ENCODE measurements around the gene ASIC5.

ASIC5 gene, protein sequence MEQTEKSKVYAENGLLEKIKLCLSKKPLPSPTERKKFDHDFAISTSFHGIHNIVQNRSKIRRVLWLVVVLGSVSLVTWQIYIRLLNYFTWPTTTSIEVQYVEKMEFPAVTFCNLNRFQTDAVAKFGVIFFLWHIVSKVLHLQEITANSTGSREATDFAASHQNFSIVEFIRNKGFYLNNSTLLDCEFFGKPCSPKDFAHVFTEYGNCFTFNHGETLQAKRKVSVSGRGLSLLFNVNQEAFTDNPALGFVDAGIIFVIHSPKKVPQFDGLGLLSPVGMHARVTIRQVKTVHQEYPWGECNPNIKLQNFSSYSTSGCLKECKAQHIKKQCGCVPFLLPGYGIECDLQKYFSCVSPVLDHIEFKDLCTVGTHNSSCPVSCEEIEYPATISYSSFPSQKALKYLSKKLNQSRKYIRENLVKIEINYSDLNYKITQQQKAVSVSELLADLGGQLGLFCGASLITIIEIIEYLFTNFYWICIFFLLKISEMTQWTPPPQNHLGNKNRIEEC

DNA sequence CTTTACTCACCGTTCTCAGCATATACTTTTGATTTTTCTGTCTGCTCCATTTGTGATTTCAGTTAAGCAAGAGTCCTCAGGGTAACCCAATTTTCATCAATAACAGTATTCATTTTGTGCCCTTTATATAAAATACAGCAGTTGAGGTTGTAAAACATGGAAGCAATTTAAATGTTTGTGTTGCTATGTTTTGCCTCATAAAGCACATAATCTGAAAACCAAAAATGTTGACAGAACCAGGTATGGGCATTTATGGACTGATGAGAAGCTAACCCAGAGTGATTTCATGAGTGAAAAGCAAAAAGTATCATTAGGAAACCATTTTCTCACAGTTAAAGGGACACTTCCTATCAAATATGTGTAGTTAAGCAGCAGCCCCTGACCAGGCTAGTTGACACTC, at the start of gene ASIC5:
Gene ASIC5 (minus strand): TSS at position 101 of the 400 bp plus-strand sequence. CDS start 51 bp downstream, at position 50.
- Histone ChIP-seq H3K9ac (ENCODE audit: low read depth, low read length) (no peak within 1 kb of the TSS), H3K4me1 (ENCODE audit: control insufficient read depth, insufficient read depth, low read length) (no peaks in the 10 kb centered on the region), H3K4me3 (ENCODE audit: low read depth, low read length) (no peak within 1 kb of the TSS), H3K27me3 (ENCODE audit: control insufficient read depth, insufficient read depth, low read length) (no peaks in the 10 kb centered on the region), H3K27ac (ENCODE audit: low read depth, low read length) (no peak within 1 kb of the TSS), H3K9me3 (ENCODE audit: control insufficient read depth, insufficient read depth, low read length) (peaks cover 13% of the 10 kb centered on the region), H3K36me3 (ENCODE audit: control insufficient read depth, insufficient read depth, low read length) (no peaks in the 10 kb centered on the region)

DNA sequence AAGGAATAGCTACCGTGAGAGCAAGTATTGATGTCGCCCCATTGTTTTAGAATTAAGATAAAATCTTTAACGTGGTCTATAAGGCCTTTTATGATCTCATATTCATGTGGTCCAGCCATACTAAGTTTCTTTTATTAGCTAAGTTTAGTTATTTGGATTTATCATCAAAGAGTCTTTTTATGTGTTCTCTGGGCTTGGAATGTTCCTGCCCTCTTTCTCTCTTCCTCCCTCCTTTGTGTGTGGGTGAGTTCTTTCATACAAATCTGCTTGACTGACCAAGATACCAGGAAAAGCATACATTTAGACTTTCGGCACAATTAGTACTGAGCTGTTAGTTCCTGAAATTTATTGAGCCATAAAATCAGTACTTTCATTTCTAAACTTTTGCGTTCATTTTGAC, 48.7 kb upstream of the ASIC5 start:
- no peaks in the 10 kb centered on the region for H3K36me3 ChIP-seq (ENCODE audit: control insufficient read depth, insufficient read depth, low read length)
- H3K9me3 ChIP-seq (ENCODE audit: control insufficient read depth, insufficient read depth, low read length), result no peaks in the 10 kb centered on the region
- H3K4me1 ChIP-seq (ENCODE audit: control insufficient read depth, insufficient read depth, low read length), result no peaks in the 10 kb centered on the region
- no peak overlapping the region for H3K4me3 ChIP-seq (ENCODE audit: low read depth, low read length)
- H3K27me3 ChIP-seq (ENCODE audit: control insufficient read depth, insufficient read depth, low read length), result no peaks in the 10 kb centered on the region
- no peak overlapping the region for H3K27ac ChIP-seq (ENCODE audit: low read depth, low read length)
- no peak overlapping the region for H3K9ac ChIP-seq (ENCODE audit: low read depth, low read length)

DNA sequence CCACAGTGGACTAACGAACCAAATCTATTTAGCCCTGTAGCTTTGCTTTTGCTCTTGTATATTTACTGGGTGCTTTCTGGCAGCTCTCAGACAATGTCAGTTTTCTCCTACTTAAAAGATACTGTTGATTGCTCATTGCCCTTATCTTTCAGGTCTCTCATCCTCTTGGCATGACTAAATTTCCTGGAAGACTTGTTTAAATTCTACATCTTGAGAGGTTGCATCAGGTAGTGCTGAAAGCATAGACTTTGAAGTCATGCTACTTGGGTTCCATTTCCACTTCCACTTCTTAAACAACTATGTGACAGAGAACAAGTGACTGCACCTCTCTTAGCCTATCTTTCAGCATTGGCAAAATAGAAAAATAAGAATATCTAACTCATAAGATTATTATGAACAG, 45.8 kb upstream of the ASIC5 start:
- Histone ChIP-seq H3K4me3 (ENCODE audit: low read depth, low read length) (no peak overlapping the region), H3K4me1 (ENCODE audit: control insufficient read depth, insufficient read depth, low read length) (no peaks in the 10 kb centered on the region), H3K27me3 (ENCODE audit: control insufficient read depth, insufficient read depth, low read length) (no peaks in the 10 kb centered on the region), H3K9ac (ENCODE audit: low read depth, low read length) (no peak overlapping the region), H3K9me3 (ENCODE audit: control insufficient read depth, insufficient read depth, low read length) (no peaks in the 10 kb centered on the region), H3K27ac (ENCODE audit: low read depth, low read length) (no peak overlapping the region), H3K36me3 (ENCODE audit: control insufficient read depth, insufficient read depth, low read length) (no peaks in the 10 kb centered on the region)

DNA sequence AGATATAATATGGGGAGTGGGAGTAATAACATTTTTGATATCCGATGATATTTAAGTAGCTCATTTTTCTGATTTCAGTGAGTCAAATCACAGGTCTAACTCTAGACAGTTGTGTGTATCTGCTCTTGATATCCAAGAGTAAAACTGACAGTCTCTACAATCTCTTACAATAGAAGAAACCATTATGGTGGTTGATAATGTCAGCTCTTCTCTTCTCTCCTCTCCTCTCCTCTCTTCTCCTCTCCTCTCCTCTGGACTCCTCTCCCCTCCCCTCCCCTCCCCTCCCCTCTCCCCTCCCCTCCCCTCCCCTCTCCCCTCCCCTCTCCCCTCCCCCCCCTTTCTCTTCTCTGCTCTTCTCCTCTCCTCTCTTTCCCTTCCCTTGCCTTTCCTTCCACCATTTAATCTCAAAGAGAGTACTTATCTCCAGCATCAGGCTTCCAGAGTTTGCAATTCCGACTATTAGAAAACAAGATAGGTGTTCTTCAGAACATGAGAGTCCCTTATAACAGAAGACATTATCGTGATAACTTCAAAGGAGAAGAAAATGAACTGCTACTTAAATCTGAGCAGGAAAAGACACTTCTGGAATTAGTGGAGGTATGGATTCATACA, 43.6 kb upstream of the ASIC5 start:
- Histone ChIP-seq H3K4me1 (ENCODE audit: control insufficient read depth, insufficient read depth, low read length) (0 out of 2 replicates have a peak, but pooled peaks cover under 1% of the 10 kb centered on the region), H3K27me3 (ENCODE audit: control insufficient read depth, insufficient read depth, low read length) (no peaks in the 10 kb centered on the region), H3K9ac (ENCODE audit: low read depth, low read length) (no peak overlapping the region), H3K27ac (ENCODE audit: low read depth, low read length) (no peak overlapping the region), H3K36me3 (ENCODE audit: control insufficient read depth, insufficient read depth, low read length) (no peaks in the 10 kb centered on the region), H3K9me3 (ENCODE audit: control insufficient read depth, insufficient read depth, low read length) (no peaks in the 10 kb centered on the region), H3K4me3 (ENCODE audit: low read depth, low read length) (no peak overlapping the region)

DNA sequence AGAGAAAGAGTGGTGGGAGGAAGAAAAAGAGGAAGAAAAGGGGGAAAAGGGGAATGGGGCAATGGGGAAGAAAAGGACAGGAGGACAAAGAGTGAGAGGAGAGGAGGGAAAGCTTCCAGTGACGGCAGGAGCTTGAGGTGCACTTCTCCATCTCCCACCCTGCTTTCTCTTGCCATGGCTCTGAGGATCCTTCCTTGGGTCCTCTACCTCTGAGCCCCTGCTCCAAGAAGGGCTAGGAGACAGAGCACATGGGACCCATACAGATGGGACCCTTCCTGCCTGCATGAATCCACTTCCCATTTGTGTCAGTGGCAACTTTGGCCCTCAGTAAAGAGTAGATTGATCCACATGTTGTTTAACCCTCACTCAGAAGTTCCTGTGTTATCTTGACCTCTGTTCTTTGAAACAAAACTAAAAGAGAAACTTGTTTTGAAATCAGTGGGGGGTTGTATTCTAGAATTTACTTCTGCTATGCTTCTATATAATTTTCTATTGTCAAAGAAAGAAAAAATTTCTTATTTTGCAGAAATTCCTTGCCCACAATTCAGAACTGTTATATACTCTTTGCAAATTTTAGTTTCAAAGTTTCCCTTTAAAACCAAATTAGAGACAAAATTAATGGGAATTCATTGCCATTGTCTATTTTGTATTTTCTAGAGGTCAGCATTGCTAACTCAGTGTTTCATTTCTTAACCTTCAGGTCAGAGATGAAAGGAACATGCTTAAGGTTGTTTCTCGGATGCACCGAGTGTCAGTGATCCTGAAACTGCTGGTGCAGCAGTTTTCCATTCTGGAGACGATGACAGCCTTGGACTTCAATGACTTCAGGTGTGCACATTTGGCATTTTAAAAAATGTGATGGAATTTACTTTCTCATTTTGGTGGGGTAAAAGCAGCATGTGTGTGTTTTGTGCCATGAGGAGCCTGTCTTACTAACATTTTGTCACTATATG, 42.4 kb upstream of the ASIC5 start:
- H3K9me3 ChIP-seq (ENCODE audit: control insufficient read depth, insufficient read depth, low read length), result no peaks in the 10 kb centered on the region
- H3K4me3 ChIP-seq (ENCODE audit: low read depth, low read length), result no peak overlapping the region
- H3K27ac ChIP-seq (ENCODE audit: low read depth, low read length), result no peak overlapping the region
- no peak overlapping the region for H3K9ac ChIP-seq (ENCODE audit: low read depth, low read length)
- peaks cover 9% of the 10 kb centered on the region; the same call in 1 of the 2 replicates for H3K4me1 ChIP-seq (ENCODE audit: control insufficient read depth, insufficient read depth, low read length)
- no peaks in the 10 kb centered on the region for H3K27me3 ChIP-seq (ENCODE audit: control insufficient read depth, insufficient read depth, low read length)
- no peaks in the 10 kb centered on the region for H3K36me3 ChIP-seq (ENCODE audit: control insufficient read depth, insufficient read depth, low read length)

DNA sequence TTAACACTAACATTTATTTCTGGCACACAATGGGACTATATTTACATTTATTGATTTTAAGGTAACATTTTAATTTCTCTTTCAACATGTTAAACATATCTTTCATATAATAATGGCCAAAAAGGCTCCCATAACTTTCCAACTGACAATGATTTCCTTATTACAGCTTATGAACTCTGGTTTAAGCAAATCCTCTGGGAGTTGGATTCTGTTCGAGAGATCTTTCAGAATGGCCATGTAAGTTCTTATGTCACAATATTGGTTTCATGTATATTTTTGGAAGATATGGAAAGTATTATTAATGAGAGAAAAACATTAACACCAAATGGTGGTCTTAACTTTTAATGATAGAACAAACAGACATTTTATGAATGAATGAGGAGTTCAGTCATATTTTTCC, 41.5 kb upstream of the ASIC5 start:
- Histone ChIP-seq H3K4me1 (ENCODE audit: control insufficient read depth, insufficient read depth, low read length) (peaks cover 9% of the 10 kb centered on the region; the same call in 1 of the 2 replicates), H3K9me3 (ENCODE audit: control insufficient read depth, insufficient read depth, low read length) (no peaks in the 10 kb centered on the region), H3K36me3 (ENCODE audit: control insufficient read depth, insufficient read depth, low read length) (no peaks in the 10 kb centered on the region), H3K27me3 (ENCODE audit: control insufficient read depth, insufficient read depth, low read length) (no peaks in the 10 kb centered on the region), H3K9ac (ENCODE audit: low read depth, low read length) (no peak overlapping the region), H3K27ac (ENCODE audit: low read depth, low read length) (no peak overlapping the region), H3K4me3 (ENCODE audit: low read depth, low read length) (no peak overlapping the region)

DNA sequence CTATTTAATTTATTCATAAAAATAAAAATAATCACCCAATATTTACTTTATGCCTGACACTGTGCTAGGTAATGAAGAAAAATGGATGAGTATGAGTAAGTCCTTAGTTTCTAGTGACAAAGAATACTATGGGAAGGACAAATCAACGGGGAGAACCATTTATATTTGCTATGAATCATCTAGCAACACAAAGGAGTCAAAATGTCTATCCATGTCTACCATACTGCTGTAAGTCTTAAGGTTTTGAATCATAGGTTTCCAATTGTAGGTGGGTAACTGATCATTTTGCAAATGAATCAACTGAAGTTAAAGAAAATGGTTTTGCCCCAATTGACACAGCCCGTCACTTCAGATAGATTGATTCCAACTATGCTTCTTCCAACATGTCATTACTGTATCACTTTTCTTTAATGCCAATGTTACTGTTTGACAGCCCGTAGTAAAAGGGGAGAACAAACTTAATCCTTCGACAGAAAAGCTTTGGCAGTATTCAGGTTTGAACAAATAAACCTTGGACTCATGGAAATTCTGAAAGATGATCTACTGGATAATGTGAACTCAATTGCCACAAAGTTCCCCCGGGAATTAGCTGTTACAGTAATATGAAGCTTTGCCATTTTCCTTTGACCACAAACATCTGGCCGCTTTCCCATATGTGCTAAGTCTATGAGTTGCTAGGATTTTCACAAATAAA, 40.6 kb upstream of the ASIC5 start:
- no peaks in the 10 kb centered on the region for H3K36me3 ChIP-seq (ENCODE audit: control insufficient read depth, insufficient read depth, low read length)
- H3K27ac ChIP-seq (ENCODE audit: low read depth, low read length), result no peak overlapping the region
- no peaks in the 10 kb centered on the region for H3K27me3 ChIP-seq (ENCODE audit: control insufficient read depth, insufficient read depth, low read length)
- no peak overlapping the region for H3K9ac ChIP-seq (ENCODE audit: low read depth, low read length)
- peaks cover 9% of the 10 kb centered on the region; the same call in 1 of the 2 replicates for H3K4me1 ChIP-seq (ENCODE audit: control insufficient read depth, insufficient read depth, low read length)
- no peak overlapping the region for H3K4me3 ChIP-seq (ENCODE audit: low read depth, low read length)
- no peaks in the 10 kb centered on the region for H3K9me3 ChIP-seq (ENCODE audit: control insufficient read depth, insufficient read depth, low read length)

DNA sequence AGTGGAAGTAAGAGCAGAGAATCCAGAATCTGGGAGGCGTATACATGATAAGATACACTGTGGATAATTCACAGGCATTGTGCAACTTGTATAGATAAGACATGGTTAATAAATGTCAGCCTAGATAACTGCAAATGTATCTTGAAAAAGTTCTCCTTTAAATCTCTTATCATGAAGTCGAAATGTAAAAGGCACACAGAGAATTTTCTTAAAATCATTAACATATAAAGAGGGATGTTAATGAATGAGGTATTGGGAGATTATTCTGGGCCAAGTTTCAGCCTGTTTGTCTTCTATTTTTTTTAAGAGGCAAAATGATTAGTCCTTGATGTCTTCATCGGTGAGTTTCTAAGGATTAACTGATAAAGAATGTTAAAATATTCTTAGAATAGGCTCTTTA, 38.3 kb upstream of the ASIC5 start:
- H3K36me3 ChIP-seq (ENCODE audit: control insufficient read depth, insufficient read depth, low read length), result no peaks in the 10 kb centered on the region
- peaks cover 24% of the 10 kb centered on the region for H3K4me1 ChIP-seq (ENCODE audit: control insufficient read depth, insufficient read depth, low read length)
- no peaks in the 10 kb centered on the region for H3K9me3 ChIP-seq (ENCODE audit: control insufficient read depth, insufficient read depth, low read length)
- no peak overlapping the region for H3K9ac ChIP-seq (ENCODE audit: low read depth, low read length)
- no peaks in the 10 kb centered on the region for H3K27me3 ChIP-seq (ENCODE audit: control insufficient read depth, insufficient read depth, low read length)
- H3K27ac ChIP-seq (ENCODE audit: low read depth, low read length), result no peak overlapping the region
- no peak overlapping the region for H3K4me3 ChIP-seq (ENCODE audit: low read depth, low read length)

DNA sequence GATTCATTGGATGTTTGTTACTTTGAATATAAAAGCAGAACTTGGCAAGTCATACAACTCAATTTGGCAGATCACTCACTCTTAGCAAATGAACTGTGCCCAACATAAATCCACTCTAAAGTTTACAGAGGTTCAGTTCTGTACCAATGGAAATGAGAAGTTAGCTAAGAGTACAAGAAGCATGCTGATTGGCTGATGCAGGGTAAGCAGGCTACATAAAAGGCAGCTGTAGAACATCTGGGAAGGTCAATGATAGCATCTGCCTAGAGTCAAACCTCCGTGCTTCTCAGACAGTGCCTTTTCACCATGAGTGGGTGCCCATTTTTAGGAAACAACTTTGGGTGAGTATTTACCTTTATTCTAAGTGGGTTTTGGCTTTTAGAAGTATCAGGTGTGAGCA, 37.4 kb upstream of the ASIC5 start, which contains the start of gene TDO2:
Gene TDO2 (plus strand): TSS at position 244 of the 400 bp plus-strand sequence. CDS start 63 bp downstream, at position 307.
- Histone ChIP-seq H3K36me3 (ENCODE audit: control insufficient read depth, insufficient read depth, low read length) (no peaks in the 10 kb centered on the region), H3K9me3 (ENCODE audit: control insufficient read depth, insufficient read depth, low read length) (no peaks in the 10 kb centered on the region), H3K4me3 (ENCODE audit: low read depth, low read length) (no peak within 1 kb of the TSS), H3K27ac (ENCODE audit: low read depth, low read length) (no peak within 1 kb of the TSS), H3K4me1 (ENCODE audit: control insufficient read depth, insufficient read depth, low read length) (peaks cover 24% of the 10 kb centered on the region), H3K9ac (ENCODE audit: low read depth, low read length) (no peak within 1 kb of the TSS), H3K27me3 (ENCODE audit: control insufficient read depth, insufficient read depth, low read length) (no peaks in the 10 kb centered on the region)

DNA sequence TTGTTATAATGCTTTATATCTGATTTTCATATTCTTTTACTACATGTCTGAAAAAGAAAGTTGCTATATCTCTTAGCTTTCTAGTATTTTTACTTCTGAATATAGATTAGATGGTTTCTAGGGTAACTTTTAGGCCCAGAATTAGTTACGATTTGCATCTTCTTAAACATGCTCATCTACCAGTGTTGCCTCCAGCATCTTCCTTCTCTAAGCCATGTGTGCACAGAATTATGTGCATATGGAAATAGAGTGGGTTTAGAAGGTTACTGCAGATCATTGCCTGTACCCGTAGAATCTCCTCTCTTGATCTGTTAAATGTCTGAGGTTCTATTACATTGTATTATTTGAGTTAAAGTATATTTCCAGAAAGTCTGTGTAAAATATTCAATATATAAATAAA, 34.9 kb upstream of the ASIC5 start:
- H3K9ac ChIP-seq (ENCODE audit: low read depth, low read length), result no peak overlapping the region
- peaks cover 24% of the 10 kb centered on the region for H3K4me1 ChIP-seq (ENCODE audit: control insufficient read depth, insufficient read depth, low read length)
- H3K27me3 ChIP-seq (ENCODE audit: control insufficient read depth, insufficient read depth, low read length), result no peaks in the 10 kb centered on the region
- H3K27ac ChIP-seq (ENCODE audit: low read depth, low read length), result no peak overlapping the region
- H3K9me3 ChIP-seq (ENCODE audit: control insufficient read depth, insufficient read depth, low read length), result no peaks in the 10 kb centered on the region
- no peaks in the 10 kb centered on the region for H3K36me3 ChIP-seq (ENCODE audit: control insufficient read depth, insufficient read depth, low read length)
- no peak overlapping the region for H3K4me3 ChIP-seq (ENCODE audit: low read depth, low read length)

Measured in HUES48 (cell line).